NCI-H128 (cell line): ENCODE results near the gene EEFSEC.

Experiments
- DNase-seq: peaks from one replicate; lab custom pipeline; 2025; ENCODE audit not compliant: unreplicated experiment; lab: John Stamatoyannopoulos, UW

EEFSEC gene

GRCh38 chr3:128383316-128384235, 230.3 kb downstream of the EEFSEC start:
- DNase-seq: peak; percentile 28

- no peak for DNase-seq
Measured at GRCh38 chr3:128385080-128385832, 232.0 kb downstream of the EEFSEC start.

DNA sequence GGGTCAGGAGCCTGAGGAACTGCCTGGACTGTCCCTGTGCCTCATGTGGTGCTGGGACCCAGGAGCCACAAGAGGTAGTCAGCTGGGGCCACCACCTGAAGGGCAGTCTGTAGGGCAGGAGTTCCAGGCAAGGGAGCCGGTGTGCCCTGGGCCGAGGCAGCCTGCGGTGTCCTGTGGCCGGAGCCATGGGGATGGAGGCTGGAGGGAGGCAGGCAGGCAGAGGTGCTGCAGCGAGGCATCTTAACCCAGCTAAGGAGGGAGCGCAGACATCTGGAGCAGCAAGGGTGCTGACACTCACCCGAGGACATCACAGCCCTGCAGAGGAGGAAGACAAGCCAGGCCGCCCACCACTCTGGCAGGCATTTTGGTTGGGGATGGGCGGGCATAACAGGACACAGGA, 235.7 kb downstream of the EEFSEC start:
- DNase-seq: no peak

- no peak for DNase-seq
Measured at GRCh38 chr3:128390867-128391266, 237.6 kb downstream of the EEFSEC start.

DNA sequence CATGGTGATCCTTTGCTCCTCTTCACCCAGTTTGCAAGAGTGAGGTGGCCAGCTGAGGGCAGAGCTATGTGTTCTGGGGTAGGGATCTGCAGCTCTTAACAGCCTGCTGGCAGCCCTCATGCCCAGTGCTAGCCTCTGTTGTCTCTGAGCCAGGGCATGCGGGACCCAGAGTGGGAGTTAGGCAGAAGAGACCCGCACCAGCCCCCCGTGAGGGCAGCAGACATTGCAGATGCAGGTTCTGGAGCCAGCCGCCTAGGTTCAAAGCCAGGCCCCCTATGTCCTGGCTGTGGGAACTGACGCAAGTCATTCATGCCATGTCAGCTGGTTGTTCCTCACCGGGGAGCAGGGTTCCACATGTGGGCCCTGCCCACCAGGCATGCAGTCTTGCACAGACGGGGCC, 238.7 kb downstream of the EEFSEC start:
- no peak for DNase-seq

DNA sequence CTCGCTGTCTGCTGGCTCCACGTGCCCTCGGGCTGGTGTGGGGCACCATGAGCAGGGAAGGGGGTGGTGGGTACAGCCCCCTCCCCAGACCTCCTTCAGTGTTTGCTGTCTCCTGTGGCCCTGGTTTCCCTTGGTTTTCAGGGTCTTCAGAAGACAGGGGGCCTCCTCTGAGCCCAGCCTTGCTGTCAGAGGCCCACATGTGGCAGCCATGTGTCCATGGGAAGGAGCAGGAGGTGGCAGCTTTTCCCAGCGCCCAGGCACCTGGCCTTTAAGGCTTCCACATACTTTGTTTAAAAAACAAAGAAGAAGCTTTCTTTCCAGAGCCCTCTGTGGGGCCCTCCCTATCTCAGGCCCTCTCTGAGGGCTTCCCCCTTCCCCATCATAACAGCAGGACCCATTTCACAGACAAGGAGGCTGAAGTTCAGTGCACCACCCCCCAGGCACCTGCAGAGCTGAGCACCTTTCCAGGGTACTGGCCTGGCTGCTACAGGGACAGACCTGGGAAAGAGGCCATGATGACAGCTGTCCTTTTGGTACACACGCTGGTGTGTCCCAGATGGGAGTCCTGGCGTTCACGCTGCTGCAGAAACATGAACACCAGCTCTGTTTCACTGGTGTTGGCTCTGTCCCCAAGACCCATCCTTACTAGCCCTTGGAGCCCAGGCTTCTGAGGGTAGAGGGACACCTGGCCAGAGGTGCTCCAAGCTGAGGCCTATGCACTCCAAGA, 239.7 kb downstream of the EEFSEC start:
- no peak for DNase-seq

- no peak for DNase-seq
Measured at GRCh38 chr3:128394033-128394432, 240.8 kb downstream of the EEFSEC start.

GRCh38 chr3:128395046-128395445, 241.8 kb downstream of the EEFSEC start:
- DNase-seq: no peak

GRCh38 chr3:128395500-128396162, 242.3 kb downstream of the EEFSEC start:
- DNase-seq: no peak

- DNase-seq: no peak
Measured at GRCh38 chr3:128397484-128397883, 244.2 kb downstream of the EEFSEC start.

GRCh38 chr3:128398586-128398985, 245.3 kb downstream of the EEFSEC start:
- no peak for DNase-seq

- DNase-seq: no peak
Measured at GRCh38 chr3:128399221-128399915, 246.1 kb downstream of the EEFSEC start.

- DNase-seq: no peak
Measured at GRCh38 chr3:128400671-128401070, 247.4 kb downstream of the EEFSEC start.

GRCh38 chr3:128402319-128402718, 249.0 kb downstream of the EEFSEC start:
- no peak for DNase-seq

DNA sequence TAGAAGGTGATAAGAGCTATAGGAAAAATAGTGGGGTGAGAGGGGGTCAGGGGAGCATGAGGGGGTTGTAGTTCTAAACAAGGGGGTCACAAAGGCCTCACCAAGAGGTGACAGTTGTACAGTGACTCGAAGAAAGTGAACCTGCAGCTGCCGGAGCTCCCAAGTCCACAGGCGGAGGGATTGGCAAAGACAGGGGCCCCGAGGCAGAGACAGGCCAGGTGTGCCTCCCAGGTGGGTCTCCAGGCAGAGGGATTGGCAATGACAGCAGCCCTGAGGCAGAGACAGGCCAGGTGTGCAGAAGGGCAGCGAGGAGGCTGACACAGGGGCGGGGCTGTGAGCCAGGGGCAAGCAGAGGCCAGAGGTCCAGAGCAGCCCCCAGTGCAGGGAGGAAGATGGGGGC, 249.7 kb downstream of the EEFSEC start:
- no peak for DNase-seq

DNA sequence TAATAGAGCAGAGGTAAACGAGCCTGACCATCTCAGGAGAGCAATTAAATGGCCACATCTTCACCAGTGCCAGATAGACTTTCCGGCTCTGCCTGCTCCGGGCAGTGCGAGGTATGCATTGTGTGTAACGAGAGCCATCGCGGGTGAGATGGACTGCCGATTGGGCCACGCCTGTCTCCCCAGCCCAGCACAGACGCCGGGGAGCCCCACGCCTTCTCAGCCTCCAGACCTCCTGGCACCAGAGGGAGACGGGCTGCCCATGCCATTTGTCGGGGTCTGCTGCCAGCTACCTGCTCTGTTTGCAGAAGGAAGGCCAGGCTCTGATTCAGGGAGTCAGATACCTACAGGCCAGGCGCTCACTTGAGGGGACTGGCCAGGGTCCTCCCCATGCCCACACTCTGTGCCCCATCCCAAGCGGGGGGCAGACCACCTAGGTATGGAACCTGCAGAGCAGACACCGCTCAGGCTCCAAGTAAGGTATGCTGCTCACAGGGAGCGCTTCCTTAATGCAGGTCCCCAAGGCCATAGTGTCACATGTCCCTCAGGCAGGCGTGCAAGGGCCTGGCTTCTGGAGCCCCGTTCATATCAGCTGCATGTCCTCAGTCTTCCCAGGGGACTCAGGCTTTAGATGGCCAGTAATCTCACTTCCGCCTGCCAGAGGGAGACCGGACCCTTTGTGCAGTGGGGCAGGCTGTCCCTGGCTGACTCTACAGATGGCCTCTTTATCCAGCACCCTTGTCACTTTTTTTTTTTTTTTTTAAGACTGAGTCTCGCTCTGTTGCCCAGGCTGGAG, 251.2 kb downstream of the EEFSEC start:
- DNase-seq: no peak

- no peak for DNase-seq
Measured at GRCh38 chr3:128405554-128406277, 252.4 kb downstream of the EEFSEC start.

GRCh38 chr3:128407247-128407646, 254.0 kb downstream of the EEFSEC start:
- DNase-seq: no peak
